SIG-M5 treated with dmso at 0.1 percent for 504 hours (cell line): Measurements from ENCODE around the gene DLEC1.
A peak's percentile ranks its signal among the peaks of the same experiment; 100 is the strongest.
"Not testable (repeated sequence)": the region's sequence is repeated elsewhere in the genome, so short reads cannot be mapped to it uniquely, and the experiment has no call there.

Source experiments
- DNase-seq: peaks from one replicate; lab custom pipeline; 2025; ENCODE audit not compliant: unreplicated experiment; lab: John Stamatoyannopoulos, UW

DLEC1 gene

GRCh38 chr3:38036906-38037305 lies 2.1 kb upstream of the DLEC1 start:
- DNase-seq: no peak

GRCh38 chr3:38038447-38038911 lies 529 bp upstream of the DLEC1 start:
- DNase-seq: no peak

- peak; percentile 82 for DNase-seq
Observed at GRCh38 chr3:38039899-38040261, 872 bp downstream of the DLEC1 start.

GRCh38 chr3:38040401-38040800 lies 1.4 kb downstream of the DLEC1 start:
- DNase-seq: no peak

- no peak for DNase-seq
Observed at GRCh38 chr3:38043486-38043885, 4.5 kb downstream of the DLEC1 start.

- DNase-seq: no peak
Observed at GRCh38 chr3:38046027-38046426, 7.0 kb downstream of the DLEC1 start.

GRCh38 chr3:38046821-38047220 lies 7.8 kb downstream of the DLEC1 start:
- no peak for DNase-seq

GRCh38 chr3:38047896-38048295 lies 8.9 kb downstream of the DLEC1 start:
- DNase-seq: no peak

GRCh38 chr3:38049358-38050126 lies 10.5 kb downstream of the DLEC1 start:
- DNase-seq: no peak

- no peak for DNase-seq
Observed at GRCh38 chr3:38051131-38051530, 12.1 kb downstream of the DLEC1 start.

- DNase-seq: not testable (repeated sequence)
Observed at GRCh38 chr3:38053286-38053685, 14.3 kb downstream of the DLEC1 start.

GRCh38 chr3:38053813-38054498 lies 14.9 kb downstream of the DLEC1 start:
- not testable (repeated sequence) for DNase-seq

GRCh38 chr3:38054499-38055001 lies 15.5 kb downstream of the DLEC1 start:
- no peak for DNase-seq

GRCh38 chr3:38059148-38059547 lies 20.1 kb downstream of the DLEC1 start:
- DNase-seq: no peak

- DNase-seq: no peak
Observed at GRCh38 chr3:38059591-38059990, 20.6 kb downstream of the DLEC1 start.

- no peak for DNase-seq
Observed at GRCh38 chr3:38062809-38063208, 23.8 kb downstream of the DLEC1 start.

GRCh38 chr3:38064453-38064852 lies 25.4 kb downstream of the DLEC1 start:
- DNase-seq: not testable (repeated sequence)

- DNase-seq: peak; percentile 61
Observed at GRCh38 chr3:38067508-38068233, 28.7 kb downstream of the DLEC1 start.

GRCh38 chr3:38070013-38070412 lies 31.0 kb downstream of the DLEC1 start:
- DNase-seq: no peak

GRCh38 chr3:38077073-38077472 lies 38.1 kb downstream of the DLEC1 start:
- DNase-seq: not testable (repeated sequence)

GRCh38 chr3:38082296-38082695 lies 43.3 kb downstream of the DLEC1 start:
- not testable (repeated sequence) for DNase-seq

GRCh38 chr3:38083254-38083653 lies 44.2 kb downstream of the DLEC1 start:
- DNase-seq: not testable (repeated sequence)
